ENCODE results near the gene FGF14. TPM values are rescaled to one million over a fixed set of nuclear protein-coding genes. Genes with fewer than 3 reads are reported as not detected.

The FGF14 gene
- total RNA-seq, 1 experiment from 2014 or later, result 1.0 TPM

GRCh38 chr13:101661839-101662238, 740.0 kb downstream of the FGF14 start:
- no peak for DNase-seq (ENCODE audit: low spot score)

Other genes starting within 250 kb of the FGF14 start
- gene TPP2, start 194.9 kb upstream of the FGF14 start, total RNA-seq (2014; rRNA removed; shearing (Covaris generic)), result 16.2 and 27.1 TPM in 2 replicates